Measurements from ENCODE around the gene MBNL2.

Gene MBNL2

GRCh38 chr13:97337985-97338499 lies 115.9 kb downstream of the MBNL2 start:
- Histone ChIP-seq H3K4me3 (ENCODE audit: low read length) (no peak overlapping the region), H3K36me3 (ENCODE audit: control insufficient read depth, insufficient read depth, low read length) (no peaks in the 10 kb centered on the region), H3K4me1 (ENCODE audit: control insufficient read depth, insufficient read depth, low read length) (no peaks in the 10 kb centered on the region), H3K27me3 (ENCODE audit: control insufficient read depth, insufficient read depth, low read length) (no peaks in the 10 kb centered on the region), H3K27ac (ENCODE audit: low read length) (no peak overlapping the region), H3K9me3 (ENCODE audit: control insufficient read depth, insufficient read depth, low read length) (no peaks in the 10 kb centered on the region)
- no peak for DNase-seq (ENCODE audit: low read depth, low spot score)
- WGBS (ENCODE audit: insufficient coverage, insufficient read length): no CpG with 5 or more reads among the region's 4 CpGs

- Histone ChIP-seq H3K27me3 (ENCODE audit: control insufficient read depth, insufficient read depth, low read length) (no peaks in the 10 kb centered on the region), H3K36me3 (ENCODE audit: control insufficient read depth, insufficient read depth, low read length) (no peaks in the 10 kb centered on the region), H3K4me3 (ENCODE audit: low read length) (no peak overlapping the region), H3K27ac (ENCODE audit: low read length) (no peak overlapping the region), H3K4me1 (ENCODE audit: control insufficient read depth, insufficient read depth, low read length) (no peaks in the 10 kb centered on the region), H3K9me3 (ENCODE audit: control insufficient read depth, insufficient read depth, low read length) (no peaks in the 10 kb centered on the region)
- WGBS (ENCODE audit: insufficient coverage, insufficient read length): no CpG with 5 or more reads among the region's 16 CpGs
- no peak for DNase-seq (ENCODE audit: low read depth, low spot score)
These were observed 116.4 kb downstream of the MBNL2 start for GRCh38 chr13:97338571-97338970.

GRCh38 chr13:97339019-97339987 lies 117.2 kb downstream of the MBNL2 start:
- DNase-seq (ENCODE audit: low read depth, low spot score): no peak
- Histone ChIP-seq H3K36me3 (ENCODE audit: control insufficient read depth, insufficient read depth, low read length) (no peaks in the 10 kb centered on the region), H3K27ac (ENCODE audit: low read length) (no peak overlapping the region), H3K9me3 (ENCODE audit: control insufficient read depth, insufficient read depth, low read length) (no peaks in the 10 kb centered on the region), H3K27me3 (ENCODE audit: control insufficient read depth, insufficient read depth, low read length) (no peaks in the 10 kb centered on the region), H3K4me1 (ENCODE audit: control insufficient read depth, insufficient read depth, low read length) (no peaks in the 10 kb centered on the region), H3K4me3 (ENCODE audit: low read length) (no peak overlapping the region)
- 100% methylated on average over 1 of the region's 21 CpGs for WGBS (ENCODE audit: insufficient coverage, insufficient read length)

DNA sequence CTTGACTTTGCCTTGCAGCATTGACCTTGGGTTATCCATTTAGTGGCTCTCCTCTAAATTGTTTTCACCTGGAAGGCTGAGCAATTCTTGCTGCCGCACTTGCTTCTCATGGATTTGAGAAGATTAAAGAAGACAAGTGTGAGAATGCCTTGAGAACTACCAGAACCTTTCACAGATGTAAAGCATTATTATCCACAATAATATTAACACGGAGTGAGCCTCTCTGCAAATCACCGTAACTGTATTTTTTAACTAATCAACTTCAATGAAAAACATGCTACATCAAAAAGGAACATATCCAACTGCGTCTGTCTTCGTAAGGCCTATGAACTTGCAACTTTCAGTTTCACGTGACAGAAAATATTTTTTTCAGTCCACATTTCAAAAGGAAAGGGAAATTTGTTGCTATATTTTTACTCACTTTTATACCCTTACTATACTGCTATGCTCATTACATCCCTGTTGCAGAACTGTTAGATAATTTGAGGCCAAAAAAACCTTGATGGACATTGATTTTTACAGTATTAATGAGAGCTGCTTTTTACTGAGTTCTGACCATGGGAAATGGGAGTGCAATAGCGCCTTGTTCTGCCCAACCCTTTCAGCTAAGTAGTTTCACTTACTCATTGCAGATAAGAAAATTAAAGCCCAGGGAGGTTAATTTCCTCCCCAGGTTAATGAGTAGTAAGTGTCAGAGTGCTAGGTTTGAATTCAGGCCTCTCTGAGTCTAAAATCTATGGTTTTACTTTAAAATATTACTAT lies 118.0 kb downstream of the MBNL2 start:
- Histone ChIP-seq H3K4me3 (ENCODE audit: low read length) (no peak overlapping the region), H3K9me3 (ENCODE audit: control insufficient read depth, insufficient read depth, low read length) (no peaks in the 10 kb centered on the region), H3K27ac (ENCODE audit: low read length) (no peak overlapping the region), H3K27me3 (ENCODE audit: control insufficient read depth, insufficient read depth, low read length) (no peaks in the 10 kb centered on the region), H3K36me3 (ENCODE audit: control insufficient read depth, insufficient read depth, low read length) (no peaks in the 10 kb centered on the region), H3K4me1 (ENCODE audit: control insufficient read depth, insufficient read depth, low read length) (no peaks in the 10 kb centered on the region)
- no peak for DNase-seq (ENCODE audit: low read depth, low spot score)
- no CpG with 5 or more reads among the region's 7 CpGs for WGBS (ENCODE audit: insufficient coverage, insufficient read length)

- H3K9me3 ChIP-seq (ENCODE audit: control insufficient read depth, insufficient read depth, low read length): no peaks in the 10 kb centered on the region
- no peak overlapping the region for H3K27ac ChIP-seq (ENCODE audit: low read length)
- DNase-seq (ENCODE audit: low read depth, low spot score): no peak
- no peak overlapping the region for H3K4me3 ChIP-seq (ENCODE audit: low read length)
- no peaks in the 10 kb centered on the region for H3K36me3 ChIP-seq (ENCODE audit: control insufficient read depth, insufficient read depth, low read length)
- WGBS (ENCODE audit: insufficient coverage, insufficient read length): no CpG with 5 or more reads among the region's 1 CpG
- H3K27me3 ChIP-seq (ENCODE audit: control insufficient read depth, insufficient read depth, low read length): no peaks in the 10 kb centered on the region
- H3K4me1 ChIP-seq (ENCODE audit: control insufficient read depth, insufficient read depth, low read length): no peaks in the 10 kb centered on the region
These were observed 119.0 kb downstream of the MBNL2 start for GRCh38 chr13:97341135-97341534.

DNA sequence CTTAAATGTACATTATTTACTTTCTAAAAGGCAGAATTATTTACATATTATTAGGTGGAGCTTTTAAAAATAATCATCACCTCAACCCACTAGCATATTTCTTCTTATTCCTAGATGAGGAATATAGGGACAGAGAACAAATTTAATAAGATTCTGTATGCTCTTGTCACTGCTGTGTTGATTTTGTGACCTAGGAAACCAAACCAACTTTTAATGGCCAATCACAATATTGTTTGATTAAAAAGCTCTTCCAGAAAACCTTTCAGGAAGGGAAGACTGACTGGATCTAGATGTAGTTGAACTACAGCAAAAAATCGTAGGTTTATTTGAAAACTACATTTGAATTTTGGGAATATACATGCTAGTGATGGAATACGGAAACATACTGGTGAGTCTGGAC lies 120.0 kb downstream of the MBNL2 start:
- WGBS (ENCODE audit: insufficient coverage, insufficient read length): no CpG with 5 or more reads among the region's 2 CpGs
- Histone ChIP-seq H3K36me3 (ENCODE audit: control insufficient read depth, insufficient read depth, low read length) (no peaks in the 10 kb centered on the region), H3K27ac (ENCODE audit: low read length) (no peak overlapping the region), H3K4me3 (ENCODE audit: low read length) (no peak overlapping the region), H3K9me3 (ENCODE audit: control insufficient read depth, insufficient read depth, low read length) (no peaks in the 10 kb centered on the region), H3K4me1 (ENCODE audit: control insufficient read depth, insufficient read depth, low read length) (no peaks in the 10 kb centered on the region), H3K27me3 (ENCODE audit: control insufficient read depth, insufficient read depth, low read length) (no peaks in the 10 kb centered on the region; the same call in 1 of the 2 replicates)
- DNase-seq (ENCODE audit: low read depth, low spot score): no peak

DNA sequence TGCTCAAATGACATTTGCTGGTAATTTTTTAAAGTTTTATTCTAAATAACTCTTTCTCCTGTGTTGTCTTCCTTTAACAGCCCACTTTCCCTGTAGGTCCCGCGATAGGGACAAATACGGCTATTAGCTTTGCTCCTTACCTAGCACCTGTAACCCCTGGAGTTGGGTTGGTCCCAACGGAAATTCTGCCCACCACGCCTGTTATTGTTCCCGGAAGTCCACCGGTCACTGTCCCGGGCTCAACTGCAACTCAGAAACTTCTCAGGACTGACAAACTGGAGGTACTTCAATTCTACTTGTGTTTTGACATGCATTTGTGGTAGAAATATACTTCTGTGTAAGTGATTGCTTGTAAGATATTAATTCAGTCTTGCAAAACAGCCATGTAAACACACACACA lies 120.8 kb downstream of the MBNL2 start:
- DNase-seq (ENCODE audit: low read depth, low spot score): no peak
- Histone ChIP-seq H3K4me3 (ENCODE audit: low read length) (no peak overlapping the region), H3K27me3 (ENCODE audit: control insufficient read depth, insufficient read depth, low read length) (no peaks in the 10 kb centered on the region; the same call in 1 of the 2 replicates), H3K4me1 (ENCODE audit: control insufficient read depth, insufficient read depth, low read length) (no peaks in the 10 kb centered on the region), H3K27ac (ENCODE audit: low read length) (no peak overlapping the region), H3K36me3 (ENCODE audit: control insufficient read depth, insufficient read depth, low read length) (no peaks in the 10 kb centered on the region), H3K9me3 (ENCODE audit: control insufficient read depth, insufficient read depth, low read length) (no peaks in the 10 kb centered on the region)
- no CpG with 5 or more reads among the region's 8 CpGs for WGBS (ENCODE audit: insufficient coverage, insufficient read length)

GRCh38 chr13:97344265-97345175 lies 122.4 kb downstream of the MBNL2 start:
- Histone ChIP-seq H3K27me3 (ENCODE audit: control insufficient read depth, insufficient read depth, low read length) (no peaks in the 10 kb centered on the region; the same call in 1 of the 2 replicates), H3K27ac (ENCODE audit: low read length) (no peak overlapping the region), H3K4me3 (ENCODE audit: low read length) (no peak overlapping the region), H3K9me3 (ENCODE audit: control insufficient read depth, insufficient read depth, low read length) (no peaks in the 10 kb centered on the region), H3K4me1 (ENCODE audit: control insufficient read depth, insufficient read depth, low read length) (no peaks in the 10 kb centered on the region), H3K36me3 (ENCODE audit: control insufficient read depth, insufficient read depth, low read length) (no peaks in the 10 kb centered on the region)
- DNase-seq (ENCODE audit: low read depth, low spot score): no peak
- WGBS (ENCODE audit: insufficient coverage, insufficient read length): no CpG with 5 or more reads among the region's 5 CpGs

DNA sequence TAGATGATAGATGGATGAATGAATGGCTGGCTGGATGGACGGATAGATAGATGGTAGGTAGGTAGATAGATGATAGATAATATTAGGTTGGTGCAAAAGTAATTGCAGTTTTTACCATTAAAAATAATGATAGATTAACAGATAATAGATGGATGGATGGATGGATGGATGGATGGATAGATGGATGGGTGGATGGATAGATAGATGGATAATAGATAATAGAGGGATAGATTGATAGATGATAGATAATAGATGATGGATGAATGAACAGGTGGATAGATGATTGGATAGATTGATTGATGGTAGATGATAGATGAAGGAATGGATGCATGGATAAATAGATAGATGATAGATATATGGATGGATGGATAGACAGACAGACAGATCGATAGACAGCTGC lies 124.0 kb downstream of the MBNL2 start:
- Histone ChIP-seq H3K9me3 (ENCODE audit: control insufficient read depth, insufficient read depth, low read length) (no peaks in the 10 kb centered on the region), H3K4me1 (ENCODE audit: control insufficient read depth, insufficient read depth, low read length) (no peaks in the 10 kb centered on the region), H3K27ac (ENCODE audit: low read length) (no peak overlapping the region), H3K27me3 (ENCODE audit: control insufficient read depth, insufficient read depth, low read length) (no peaks in the 10 kb centered on the region; the same call in 1 of the 2 replicates), H3K36me3 (ENCODE audit: control insufficient read depth, insufficient read depth, low read length) (no peaks in the 10 kb centered on the region), H3K4me3 (ENCODE audit: low read length) (no peak overlapping the region)
- 100% methylated on average over 1 of the region's 2 CpGs for WGBS (ENCODE audit: insufficient coverage, insufficient read length)
- no peak for DNase-seq (ENCODE audit: low read depth, low spot score)

Data from iPS DF 6.9 (cell line).